GM19023 (cell line): ENCODE measurements around the gene YPEL5.

ENCODE experiments used
- ATAC-seq: cut with Tn5 transposase; IDR thresholded peaks from one replicate; pipeline ENCODE4 v1.9.1; 2021; ENCODE audit warnings: mild to moderate bottlenecking, moderate library complexity; ENCODE audit not compliant: unreplicated experiment

The YPEL5 gene

DNA sequence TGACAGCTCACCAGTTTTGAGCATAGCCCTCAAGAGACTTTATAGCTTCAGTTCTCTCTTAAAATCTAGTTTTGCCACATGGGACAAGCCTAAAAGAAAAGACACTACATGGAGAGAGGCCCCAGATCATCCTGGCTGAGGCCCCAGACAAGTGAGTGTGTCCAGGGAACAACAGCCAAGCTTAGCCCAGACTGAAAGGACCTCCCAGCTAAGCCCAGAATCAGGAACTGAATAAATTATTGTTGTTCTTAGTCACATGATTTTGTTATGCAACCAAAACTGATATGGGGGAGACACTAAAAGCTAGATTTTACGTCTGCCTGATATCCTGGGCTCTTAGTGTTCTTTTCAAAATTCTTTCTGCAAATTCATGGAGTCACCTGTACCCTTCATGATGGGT is 55.2 kb downstream of the YPEL5 start:
- no peak for ATAC-seq

GRCh38 chr2:30203156-30203555 is 56.3 kb downstream of the YPEL5 start:
- no peak for ATAC-seq

- ATAC-seq, result no peak
These were observed 57.5 kb downstream of the YPEL5 start for GRCh38 chr2:30204281-30204680.

DNA sequence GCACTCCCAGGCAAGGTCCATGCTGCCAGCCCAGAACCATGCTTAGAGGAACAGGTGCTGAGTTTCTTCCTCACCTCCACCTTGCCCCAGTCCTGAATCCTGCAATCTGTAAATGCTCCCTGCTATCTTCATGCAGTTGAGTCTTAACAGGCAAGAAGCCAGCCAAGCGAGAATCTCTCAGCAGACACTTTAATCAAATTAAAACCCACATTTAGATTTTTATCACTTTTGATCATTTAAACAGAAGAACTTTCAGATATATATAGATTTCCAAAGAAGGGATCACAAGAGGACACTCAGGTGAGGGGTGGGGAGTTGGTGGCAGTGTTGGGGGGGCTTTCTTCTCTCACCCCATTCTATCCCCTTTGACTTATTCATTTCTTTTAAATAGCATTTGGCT is 58.6 kb downstream of the YPEL5 start:
- ATAC-seq, result no peak

- ATAC-seq, result no peak
These were observed 59.9 kb downstream of the YPEL5 start for GRCh38 chr2:30206461-30207430.

- ATAC-seq, result no peak
These were observed 61.6 kb downstream of the YPEL5 start for GRCh38 chr2:30208453-30208852.

DNA sequence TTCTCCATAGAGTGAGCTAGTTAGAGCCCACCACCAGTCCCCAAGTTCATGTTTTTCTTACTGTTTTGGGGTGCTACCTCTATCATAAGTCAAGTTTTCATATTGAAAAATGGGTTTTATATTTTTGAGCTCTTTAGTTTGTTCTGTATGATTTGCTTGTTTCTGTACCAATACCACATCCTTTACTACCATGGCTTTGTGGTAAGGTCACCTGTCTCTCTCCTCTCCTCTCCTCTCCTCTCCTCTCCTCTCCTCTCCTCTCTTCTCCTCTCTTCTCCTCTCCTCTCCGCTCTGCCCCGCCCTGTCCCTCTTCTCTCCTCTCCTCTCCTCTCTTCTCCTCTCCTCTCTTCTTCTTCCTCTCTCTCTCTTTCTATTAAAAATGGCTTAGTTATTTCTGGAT is 62.4 kb downstream of the YPEL5 start:
- ATAC-seq, result no peak
